Adrenal gland (tissue), 12 donors: ENCODE results near the gene ADAMTSL1. TPM values are rescaled to one million over a fixed set of nuclear protein-coding genes. Genes with fewer than 3 reads are reported as not detected.

Experiments
- DNase-seq, 7 donors: peaks; one replicate each; pipeline ENCODE4 v3.0.0-alpha.2; 2019 to 2020
- H3K27ac ChIP-seq, 5 donors: fragments of 200-600 bp; sonication (generic) in 4 of 5; 1 replicate in 3 of 5; 2 replicates in 2 of 5; pipeline versions ENCODE4 v1.5.1 to v1.8.0; 2016 to 2020; ENCODE audit warnings: mild to moderate bottlenecking in 1 of 5
- H3K27me3 ChIP-seq: fragments of 200-600 bp; 2 replicates; pipeline ENCODE4 v1.8.0; 2021
- H3K36me3 ChIP-seq, 2 donors: fragments of 200-600 bp; replicated peaks in 1 of 2; 1 replicate in 1 of 2; 2 replicates in 1 of 2; pipeline versions ENCODE4 v1.5.1 to v1.8.0; 2018 to 2022
- H3K4me1 ChIP-seq, 2 donors: fragments of 200-600 bp; replicated peaks in 1 of 2; 1 replicate in 1 of 2; 2 replicates in 1 of 2; pipeline versions ENCODE4 v1.5.1 to v1.8.0; 2018 to 2021
- H3K4me3 ChIP-seq, 4 donors: fragments of 200-600 bp; sonication (generic) in 3 of 4; one replicate each; pipeline ENCODE4 v1.5.1; 2016 to 2018
- H3K9me3 ChIP-seq, 3 donors: fragments of 200-600 bp; sonication (generic) in 1 of 3; replicated peaks in 1 of 3; 1 replicate in 2 of 3; 2 replicates in 1 of 3; pipeline versions ENCODE4 v1.5.1 to v1.8.0; 2016 to 2021
- POLR2A ChIP-seq, 2 donors: fragments of 450-650 bp; IDR thresholded peaks; one replicate each; pipeline ENCODE4 v1.6.1; 2017; ENCODE audit warnings: antibody characterized with exemption in 2 of 2, mild to moderate bottlenecking in 2 of 2, moderate library complexity in 1 of 2
- WGBS, 4 donors: extraction: QIAGEN DNeasy Blood & Tissue Kit in 2 of 4; methylation state at CpG; one replicate each; pipeline versions ENCODE4 v1.1.5 to v1.1.7; 2013 to 2017; 5-methylcytosine and 5-hydroxymethylcytosine counted together
- intact Hi-C, 2 donors: fragments of 100-400 bp; cut with DNase I; formaldehyde crosslinking; loops; one replicate each; pipeline versions ENCODE4 v1.14.1 to v1.15.0; 2022 to 2023
- polyA plus RNA-seq, 3 donors: library from polyadenylated mRNA; stranded (reverse); fragments of 200-250 nt in 2 of 3; fragments of 350-450 nt in 1 of 3; fragmentation: Illumina TruSeq in 1 of 3; extraction: RNeasy Lipid Tissue Mini Kit (QIAGEN cat#74804) in 1 of 3; gene quantifications; one replicate each; pipeline ENCODE4 v1.2.3, GENCODE V29; 2013 to 2014
- total RNA-seq, 9 donors: library from RNA; depleted of rRNA in 4 of 9; stranded (reverse); fragments of >200 nt in 4 of 9; fragments of 120-200 nt in 1 of 9; fragmentation: NEBNext Ultra II Directional in 1 of 9; extraction: Animal tissue kit (Norgen Biotek cat#: 25700) in 1 of 9; gene quantifications; one replicate each; pipeline versions ENCODE4 v1.1.0 to v1.2.4, GENCODE V29; 2013 to 2023
- TF ChIP-seq, protein P1 (sequence below), 6 experiments: fragments of 450-650 bp in 4 of 6; fragments of 200-600 bp in 2 of 6; sonication (generic) in 1 of 6; IDR thresholded peaks; 1 replicate in 5 of 6; 2 replicates in 1 of 6; pipeline versions ENCODE4 v1.5.1 to v1.8.0; 2016 to 2021; ENCODE audit warnings: antibody characterized with exemption in 6 of 6, mild to moderate bottlenecking in 2 of 6, moderate library complexity in 1 of 6
- donor health status: healthy with polysubstance abuse.
- donor health status: Bipolar disorder and iron deficiency.
- donor health status: DM: yes; HTN: yes; CAD: no.
- donor health status: DM: no; HTN: no; CAD: no.
- donor health status: DM: no; HTN: no; CAD: no.
- donor health status: DM: yes; HTN: yes; CAD: no.

ADAMTSL1 gene
- total and polyA plus RNA-seq, 12 donors: 4.9 to 38.1 (median 20.6) TPM

DNA sequence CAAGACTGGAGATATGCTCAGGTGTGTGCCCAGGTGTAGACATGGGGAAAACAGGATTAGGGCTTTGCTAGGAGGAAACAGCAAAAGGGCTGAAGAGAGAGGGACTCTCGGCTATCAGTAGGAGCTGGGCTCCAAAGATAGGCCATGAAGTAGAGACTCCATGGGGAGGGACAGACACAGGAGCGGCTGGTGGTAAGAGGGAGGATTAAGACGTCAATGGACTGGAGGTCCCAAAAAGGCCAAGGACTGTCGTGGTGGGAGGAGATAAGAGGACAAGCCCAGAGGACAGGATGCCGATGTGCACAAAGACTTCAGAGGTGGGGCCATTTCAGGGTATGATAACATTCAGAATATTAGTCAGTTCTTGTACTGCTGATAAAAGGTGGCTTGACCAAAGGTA lies 466.0 kb downstream of the ADAMTSL1 start:
- no peak for DNase-seq
- intact Hi-C loops: no loop called here
- WGBS, 4 donors: 89 to 93% (median 91%) methylated on average over 5 of the region's 5 CpGs
- TF ChIP-seq, protein P1, sequence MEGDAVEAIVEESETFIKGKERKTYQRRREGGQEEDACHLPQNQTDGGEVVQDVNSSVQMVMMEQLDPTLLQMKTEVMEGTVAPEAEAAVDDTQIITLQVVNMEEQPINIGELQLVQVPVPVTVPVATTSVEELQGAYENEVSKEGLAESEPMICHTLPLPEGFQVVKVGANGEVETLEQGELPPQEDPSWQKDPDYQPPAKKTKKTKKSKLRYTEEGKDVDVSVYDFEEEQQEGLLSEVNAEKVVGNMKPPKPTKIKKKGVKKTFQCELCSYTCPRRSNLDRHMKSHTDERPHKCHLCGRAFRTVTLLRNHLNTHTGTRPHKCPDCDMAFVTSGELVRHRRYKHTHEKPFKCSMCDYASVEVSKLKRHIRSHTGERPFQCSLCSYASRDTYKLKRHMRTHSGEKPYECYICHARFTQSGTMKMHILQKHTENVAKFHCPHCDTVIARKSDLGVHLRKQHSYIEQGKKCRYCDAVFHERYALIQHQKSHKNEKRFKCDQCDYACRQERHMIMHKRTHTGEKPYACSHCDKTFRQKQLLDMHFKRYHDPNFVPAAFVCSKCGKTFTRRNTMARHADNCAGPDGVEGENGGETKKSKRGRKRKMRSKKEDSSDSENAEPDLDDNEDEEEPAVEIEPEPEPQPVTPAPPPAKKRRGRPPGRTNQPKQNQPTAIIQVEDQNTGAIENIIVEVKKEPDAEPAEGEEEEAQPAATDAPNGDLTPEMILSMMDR (IDR thresholded peaks at IDR 0.05): no peak
- TF ChIP-seq POLR2A (IDR thresholded peaks at IDR 0.05): no peak
- Histone ChIP-seq H3K4me3 (no peak overlapping the region), H3K36me3 (no peaks in the 10 kb centered on the region), H3K27me3 (no peaks in the 10 kb centered on the region), H3K4me1 (no peaks in the 10 kb centered on the region), H3K9me3 (no peaks in the 10 kb centered on the region), H3K27ac (no peak overlapping the region)

DNA sequence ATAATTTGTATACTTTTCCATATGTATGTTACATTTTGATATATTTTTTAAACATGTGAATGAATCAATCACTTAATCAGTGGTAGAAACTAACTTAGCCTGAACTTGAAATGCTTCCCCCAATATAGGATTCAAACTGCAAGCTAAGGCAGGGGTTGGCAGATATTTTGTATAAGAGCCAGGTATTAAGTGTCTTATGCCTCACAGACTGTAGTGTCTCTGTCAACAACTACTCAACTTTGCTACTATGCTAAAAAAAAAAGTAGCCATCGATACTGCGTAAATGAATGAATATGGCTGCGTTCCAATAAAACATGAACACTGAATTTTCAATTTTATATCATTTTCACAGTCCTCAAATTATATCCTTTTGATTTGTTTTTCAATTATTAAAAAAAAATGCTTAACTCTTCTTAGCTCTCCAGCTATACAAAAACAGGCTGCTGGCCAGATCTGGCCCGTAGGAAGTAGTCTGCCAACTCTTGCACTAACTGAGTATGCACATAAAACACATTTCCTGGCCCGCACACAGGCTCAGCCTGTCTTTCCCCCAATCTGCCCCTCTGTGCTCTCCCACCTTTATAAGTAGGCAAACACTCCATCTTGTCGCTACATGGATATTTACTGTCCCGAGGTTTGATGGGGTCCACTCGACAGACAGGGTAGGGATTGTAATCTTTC lies 467.2 kb downstream of the ADAMTSL1 start:
- Histone ChIP-seq H3K27me3 (no peaks in the 10 kb centered on the region), H3K4me3 (no peak overlapping the region), H3K4me1 (no peaks in the 10 kb centered on the region), H3K27ac (no peak overlapping the region), H3K36me3 (no peaks in the 10 kb centered on the region), H3K9me3 (no peaks in the 10 kb centered on the region)
- TF ChIP-seq, protein P1 (IDR thresholded peaks at IDR 0.05): no peak
- no peak for TF ChIP-seq POLR2A (IDR thresholded peaks at IDR 0.05)
- intact Hi-C loops: no loop called here
- DNase-seq: no peak
- 93 to 95% (median 94%) methylated on average over 8 of the region's 8 CpGs for WGBS, 4 donors

DNA sequence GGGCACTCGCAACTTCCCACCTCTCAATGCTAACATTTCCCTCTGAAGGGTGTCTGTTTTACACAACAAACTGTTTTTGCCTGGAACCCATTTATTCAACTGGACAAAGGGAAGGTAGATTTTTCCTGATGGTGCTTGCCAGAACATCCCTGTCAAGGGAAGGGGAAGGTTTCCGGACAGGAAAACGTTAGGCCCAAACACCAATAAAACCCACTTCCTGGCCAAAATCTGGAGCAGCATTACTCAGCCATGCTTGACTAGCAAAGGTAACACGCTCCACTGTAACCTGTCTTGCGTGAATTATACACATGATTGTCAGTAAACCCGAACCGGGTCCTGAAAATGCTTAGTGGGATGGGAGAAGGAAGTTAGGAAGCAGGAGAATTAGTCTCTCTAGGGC lies 468.8 kb downstream of the ADAMTSL1 start:
- no peaks in the 10 kb centered on the region for H3K4me1 ChIP-seq
- H3K27ac ChIP-seq: no peak overlapping the region
- no peaks in the 10 kb centered on the region for H3K36me3 ChIP-seq
- H3K4me3 ChIP-seq: no peak overlapping the region
- H3K9me3 ChIP-seq: no peaks in the 10 kb centered on the region
- 73 to 86% (median 83%) methylated on average over 7 of the region's 7 CpGs for WGBS, 4 donors
- intact Hi-C loops: no loop called here
- H3K27me3 ChIP-seq: no peaks in the 10 kb centered on the region
- no peak for DNase-seq
- TF ChIP-seq, protein P1 (IDR thresholded peaks at IDR 0.05): no peak
- no peak for TF ChIP-seq POLR2A (IDR thresholded peaks at IDR 0.05)

DNA sequence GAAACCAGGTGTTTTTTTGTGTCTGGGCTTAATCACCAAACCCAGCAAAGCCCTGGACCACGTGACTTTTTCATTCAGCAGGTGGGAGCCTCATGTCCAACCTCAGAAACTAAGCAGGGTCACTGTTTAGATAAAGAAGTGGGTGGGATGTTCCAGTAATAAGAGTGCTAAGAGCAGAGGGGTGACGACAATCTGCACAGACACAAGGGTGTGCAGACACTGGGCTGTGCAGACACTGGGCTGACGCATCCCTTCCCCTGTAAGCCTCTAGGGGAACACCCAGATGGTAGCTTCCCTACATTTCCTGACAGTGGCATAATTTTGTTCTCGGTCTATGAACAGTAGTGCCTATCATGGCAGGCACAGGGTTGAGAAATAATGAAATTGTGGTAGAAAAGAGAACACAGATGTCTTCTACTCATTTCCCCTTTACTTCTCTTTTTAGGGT lies 474.0 kb downstream of the ADAMTSL1 start:
- 61 to 77% (median 68%) methylated on average over 4 of the region's 4 CpGs for WGBS, 4 donors
- TF ChIP-seq POLR2A (IDR thresholded peaks at IDR 0.05): no peak
- TF ChIP-seq, protein P1 (IDR thresholded peaks at IDR 0.05): no peak
- no peak overlapping the region for H3K4me3 ChIP-seq
- H3K36me3 ChIP-seq: no peaks in the 10 kb centered on the region
- peak overlapping the region in 1 of 5 donors; percentile 40 for H3K27ac ChIP-seq
- intact Hi-C loops: no loop called here
- DNase-seq: peak in 3 of 7 donors; percentile 29 to 49 (median 40)
- no peaks in the 10 kb centered on the region for H3K9me3 ChIP-seq
- H3K27me3 ChIP-seq: no peaks in the 10 kb centered on the region
- H3K4me1 ChIP-seq: no peaks in the 10 kb centered on the region
